Measurements from ENCODE around the gene MT1X.

Gene MT1X

DNA sequence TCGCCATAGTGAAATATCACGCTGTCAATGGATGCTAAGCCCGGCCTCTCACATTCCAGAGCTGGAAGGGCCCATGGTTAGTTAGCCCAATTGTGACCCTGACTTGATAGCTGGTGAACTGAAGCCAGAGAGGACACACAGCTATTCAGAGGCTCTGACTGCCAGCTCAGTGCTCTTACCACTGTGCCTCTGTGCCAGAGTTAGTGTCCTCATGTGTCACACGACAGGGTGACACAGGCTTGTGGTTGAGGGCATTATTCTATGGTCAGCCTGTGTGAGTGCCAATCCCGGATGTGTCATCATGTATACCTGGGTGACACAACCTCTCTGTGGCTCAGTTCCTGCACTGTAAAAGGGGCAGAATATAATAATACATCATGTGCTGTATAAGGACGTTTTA lies 2.5 kb upstream of the MT1X start:
- no peak for DNase-seq

DNA sequence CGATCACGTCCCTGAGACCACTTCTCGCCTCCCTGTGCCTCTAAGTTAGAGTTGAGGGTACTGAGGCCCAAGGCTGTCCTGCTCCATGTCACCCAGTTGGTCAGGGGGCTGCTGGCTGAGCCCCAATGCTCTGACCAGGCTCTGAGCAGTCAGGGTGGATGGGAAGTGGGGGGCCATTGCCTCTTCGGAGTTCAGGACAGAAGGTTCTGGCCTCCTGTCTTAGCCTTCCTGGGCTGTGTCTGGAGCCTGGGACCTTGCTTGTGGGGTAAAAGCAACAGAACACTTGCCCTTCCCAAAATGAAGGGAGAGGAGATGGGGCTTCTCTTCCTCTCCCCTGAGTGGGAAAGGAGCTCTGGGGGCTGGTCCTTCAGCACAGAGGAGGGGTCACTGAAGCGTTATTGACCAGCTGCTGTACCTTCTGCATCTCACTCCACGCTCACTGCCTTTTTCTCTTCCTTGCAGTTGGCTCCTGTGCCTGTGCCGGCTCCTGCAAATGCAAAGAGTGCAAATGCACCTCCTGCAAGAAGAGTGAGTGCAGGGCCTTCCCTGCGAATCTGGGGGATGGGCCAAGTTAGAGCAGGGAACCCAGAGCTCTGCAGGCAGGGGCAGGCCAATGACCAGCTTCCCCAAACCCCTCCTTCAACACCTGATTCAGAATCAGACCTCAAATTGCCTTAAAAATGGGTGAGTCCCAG lies 580 bp downstream of the MT1X start:
- no peak for DNase-seq

DNA sequence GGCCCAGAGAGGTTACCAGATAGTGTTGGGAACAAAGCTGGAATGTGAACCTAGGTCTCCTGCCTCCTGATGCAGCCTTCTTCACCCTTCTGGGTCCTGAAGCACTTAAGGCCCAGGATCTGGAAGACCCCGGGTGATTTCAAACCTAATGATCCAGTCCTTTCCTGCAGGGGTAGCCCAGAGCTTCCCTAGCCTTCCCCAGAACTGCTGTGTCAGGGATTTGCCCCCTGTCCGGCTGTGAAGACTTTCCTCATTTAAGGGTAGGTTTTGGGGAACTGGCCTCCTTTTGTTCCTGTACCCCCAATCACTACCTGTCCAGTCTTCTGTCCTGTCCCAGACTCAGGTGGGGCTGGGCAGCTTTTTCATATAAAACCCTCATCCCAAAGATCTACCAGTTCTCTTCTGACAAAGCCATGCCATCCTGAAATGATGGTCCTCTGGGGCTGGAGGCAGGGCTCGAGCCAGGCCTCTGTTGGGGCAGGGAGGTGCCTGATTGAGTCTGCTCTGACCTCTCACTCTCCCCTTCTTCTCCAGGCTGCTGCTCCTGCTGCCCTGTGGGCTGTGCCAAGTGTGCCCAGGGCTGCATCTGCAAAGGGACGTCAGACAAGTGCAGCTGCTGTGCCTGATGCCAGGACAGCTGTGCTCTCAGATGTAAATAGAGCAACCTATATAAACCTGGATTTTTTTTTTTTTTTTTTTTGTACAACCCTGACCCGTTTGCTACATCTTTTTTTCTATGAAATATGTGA lies 1.3 kb downstream of the MT1X start:
- DNase-seq, result no peak

DNA sequence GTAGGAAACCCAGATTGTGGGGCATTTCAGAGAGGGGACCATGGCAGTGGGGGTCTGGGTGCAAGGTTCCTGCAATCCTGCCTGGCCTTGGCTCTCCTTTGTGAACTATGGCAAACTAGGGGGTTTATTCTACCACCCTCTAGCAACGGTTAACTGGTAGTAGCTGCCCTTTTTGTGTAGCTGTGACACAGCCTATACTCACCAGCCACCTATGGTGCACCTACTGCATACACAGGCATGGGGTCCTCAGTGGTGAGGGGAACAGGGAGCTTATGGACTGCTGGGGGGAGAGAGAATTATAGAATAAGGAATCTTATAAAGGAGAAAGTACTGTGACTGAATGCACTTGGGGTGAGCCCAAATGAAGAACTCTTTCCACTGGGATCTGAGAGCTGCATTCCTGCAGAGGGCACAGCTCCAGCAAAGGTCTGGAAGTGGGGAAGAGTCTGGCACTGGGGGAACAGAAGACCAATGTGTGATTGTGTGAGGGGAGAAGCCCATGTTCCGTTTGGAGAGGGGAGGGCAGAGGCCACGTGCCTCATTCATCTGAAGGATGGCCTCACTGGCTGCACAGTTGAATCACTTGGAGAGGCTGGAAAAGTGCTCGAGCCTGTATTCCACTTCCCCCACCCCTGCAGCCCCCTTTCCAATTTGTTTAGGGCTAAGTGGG lies 2.1 kb downstream of the MT1X start:
- DNase-seq, result no peak

DNA sequence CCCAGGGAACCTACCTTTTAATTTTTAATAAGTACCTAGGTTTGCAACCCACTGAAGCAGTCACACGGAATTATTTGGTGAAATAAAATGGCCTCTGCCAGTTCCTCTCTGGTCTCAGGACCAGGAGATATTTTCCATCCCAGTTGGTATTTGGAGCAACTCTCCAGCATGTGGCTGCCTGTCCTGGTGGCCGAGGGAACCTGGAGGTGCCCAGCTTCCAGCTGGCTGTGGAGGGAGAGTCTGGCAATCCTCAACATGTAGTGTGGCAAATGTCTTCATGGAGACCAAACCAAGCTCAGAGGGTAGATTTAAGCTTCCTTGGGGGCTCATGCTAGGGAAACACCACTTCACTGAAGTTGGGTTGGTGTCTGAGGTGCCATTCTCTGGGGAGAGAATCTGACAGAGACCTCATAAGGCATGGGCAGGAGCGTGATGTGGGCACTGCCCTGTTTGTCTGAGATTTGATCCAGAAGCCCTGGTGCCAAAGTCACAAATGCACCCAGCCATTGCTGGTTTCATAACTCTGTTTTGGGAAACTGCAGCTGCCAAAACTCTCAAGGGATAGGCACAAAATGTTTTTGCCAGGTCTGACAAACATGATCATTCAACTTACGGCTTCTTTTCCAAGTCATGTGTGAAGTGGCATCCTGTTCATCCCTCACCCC lies 2.8 kb downstream of the MT1X start:
- DNase-seq, result no peak

DNA sequence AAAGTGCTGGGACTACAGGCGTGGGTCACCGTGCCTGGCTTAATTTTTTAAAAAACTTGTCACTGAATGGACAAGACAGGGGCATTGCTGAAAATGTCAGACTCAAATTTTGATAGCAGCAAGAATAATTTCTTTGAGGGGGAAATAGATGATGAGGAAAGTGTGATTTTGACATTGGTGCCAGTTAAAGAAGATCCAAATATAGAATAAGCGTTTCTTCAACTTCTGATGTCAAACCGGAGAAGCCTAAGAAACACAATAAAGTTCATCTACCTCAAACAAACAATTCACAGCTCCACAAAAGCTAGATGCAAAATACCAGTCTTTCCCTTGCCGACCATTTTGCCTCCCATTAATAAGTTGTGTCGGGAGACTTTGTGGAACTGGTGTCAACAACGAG lies 4.5 kb downstream of the MT1X start:
- DNase-seq, result no peak

DNA sequence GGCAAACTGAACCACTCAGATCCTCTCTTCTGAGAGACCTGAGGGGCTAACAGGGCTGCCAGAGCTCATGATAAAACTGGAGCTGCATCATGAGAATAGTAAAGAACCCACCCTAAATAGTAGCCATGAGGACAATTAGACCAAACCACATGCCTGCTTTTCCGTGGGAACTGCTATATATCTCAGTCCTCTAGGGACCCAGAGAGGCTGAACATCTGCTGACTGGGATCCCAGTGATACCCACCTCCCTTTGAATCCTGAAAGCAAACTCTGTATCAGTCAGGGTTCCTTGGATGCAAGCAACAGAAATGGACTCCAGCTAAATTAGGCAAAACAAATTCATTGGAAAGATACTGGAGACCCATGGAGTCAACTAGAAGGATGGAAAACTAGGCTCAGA lies 6.5 kb downstream of the MT1X start:
- DNase-seq, result no peak

DNA sequence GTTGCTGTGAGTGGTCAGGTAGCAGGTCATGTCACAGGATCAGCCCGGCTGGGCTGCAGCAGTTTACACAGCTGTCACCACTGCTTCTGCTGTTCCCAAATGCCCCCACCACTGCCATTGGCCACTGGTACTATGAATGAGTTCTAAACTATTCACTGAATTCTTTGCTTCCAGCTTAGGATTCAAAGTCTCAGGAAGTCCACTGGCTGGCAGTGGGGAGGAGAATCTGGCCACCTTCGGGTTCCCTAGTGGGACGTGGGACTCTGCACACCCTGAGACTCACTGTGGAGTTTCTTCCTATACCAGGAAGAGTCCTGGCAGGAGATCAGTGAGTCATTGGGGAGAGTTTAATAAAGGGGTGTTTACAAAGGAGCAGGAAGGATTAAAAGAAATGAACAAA lies 6.9 kb downstream of the MT1X start:
- DNase-seq, result no peak

DNA sequence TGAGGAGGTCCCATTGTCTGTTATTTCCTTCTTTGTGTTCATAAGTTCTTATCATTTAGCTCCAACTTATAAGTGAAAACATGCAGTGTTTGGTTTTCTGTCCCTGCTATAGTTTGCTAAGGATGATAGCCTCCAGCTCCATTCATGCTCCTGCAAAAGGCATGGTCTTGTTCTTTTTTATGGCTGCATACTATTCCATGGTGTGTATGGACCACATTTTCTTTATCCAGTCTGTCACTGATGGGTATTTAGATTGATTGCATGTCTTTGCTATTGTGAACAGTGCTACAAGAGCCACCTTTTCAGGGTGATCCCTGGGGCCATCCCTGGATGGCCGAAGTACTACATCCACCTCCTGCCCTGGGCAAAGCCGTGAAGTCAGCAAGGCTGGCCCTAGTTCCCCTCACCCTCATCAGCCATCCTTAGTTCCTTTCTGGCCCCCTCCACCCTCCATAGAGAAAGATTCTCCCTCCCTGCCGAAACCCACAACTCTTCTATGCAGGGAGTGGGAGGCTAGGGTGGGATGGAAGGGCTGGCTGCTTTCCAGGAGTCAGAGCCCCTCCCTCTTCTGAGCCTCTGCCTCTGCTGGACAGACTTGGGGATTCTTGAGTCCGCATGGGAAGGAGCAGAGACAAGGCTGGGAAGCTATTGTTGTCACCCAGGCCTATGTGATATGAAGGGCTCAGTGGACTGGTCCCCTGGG lies 8.3 kb downstream of the MT1X start:
- no peak for DNase-seq

DNA sequence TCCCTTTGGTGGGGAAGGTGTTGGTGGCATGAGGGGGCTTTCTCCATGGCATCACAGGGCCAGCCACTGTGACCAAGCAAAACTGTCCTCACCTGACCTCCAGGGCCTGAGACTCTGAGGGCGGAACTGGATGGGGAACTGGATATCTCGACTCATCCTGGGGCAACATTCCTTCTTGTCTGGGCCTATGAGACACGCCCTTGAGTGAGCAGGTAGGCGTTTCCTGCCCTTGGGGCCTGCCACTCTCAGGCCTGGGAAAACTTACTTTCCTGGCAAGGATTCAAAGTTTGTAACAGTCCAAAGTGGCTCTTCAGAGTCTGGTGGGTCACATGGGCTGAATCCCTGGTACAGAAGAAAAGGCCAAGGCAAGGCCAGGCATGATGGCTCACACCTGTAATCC lies 9.6 kb downstream of the MT1X start:
- no peak for DNase-seq

DNA sequence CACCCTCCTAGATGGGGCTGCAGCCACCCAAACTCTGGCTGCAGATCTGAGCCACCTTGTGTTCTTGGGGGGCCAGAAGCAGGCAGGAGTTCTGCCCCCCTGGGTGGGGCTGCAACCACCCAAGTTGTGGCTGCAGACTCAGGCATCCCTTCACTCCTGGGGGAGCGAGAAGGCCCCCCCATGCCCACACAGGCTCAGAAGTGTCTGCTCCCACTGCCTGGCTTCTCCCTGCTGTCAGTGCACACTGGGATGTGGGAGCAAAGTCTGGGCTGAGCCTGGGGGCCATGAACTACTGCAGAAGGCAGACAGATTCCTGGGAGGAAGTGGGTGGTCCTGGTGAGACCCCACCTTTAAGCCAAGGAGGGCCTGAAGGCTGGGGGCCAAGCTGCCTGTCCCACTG lies 13.0 kb downstream of the MT1X start:
- no peak for DNase-seq

DNA sequence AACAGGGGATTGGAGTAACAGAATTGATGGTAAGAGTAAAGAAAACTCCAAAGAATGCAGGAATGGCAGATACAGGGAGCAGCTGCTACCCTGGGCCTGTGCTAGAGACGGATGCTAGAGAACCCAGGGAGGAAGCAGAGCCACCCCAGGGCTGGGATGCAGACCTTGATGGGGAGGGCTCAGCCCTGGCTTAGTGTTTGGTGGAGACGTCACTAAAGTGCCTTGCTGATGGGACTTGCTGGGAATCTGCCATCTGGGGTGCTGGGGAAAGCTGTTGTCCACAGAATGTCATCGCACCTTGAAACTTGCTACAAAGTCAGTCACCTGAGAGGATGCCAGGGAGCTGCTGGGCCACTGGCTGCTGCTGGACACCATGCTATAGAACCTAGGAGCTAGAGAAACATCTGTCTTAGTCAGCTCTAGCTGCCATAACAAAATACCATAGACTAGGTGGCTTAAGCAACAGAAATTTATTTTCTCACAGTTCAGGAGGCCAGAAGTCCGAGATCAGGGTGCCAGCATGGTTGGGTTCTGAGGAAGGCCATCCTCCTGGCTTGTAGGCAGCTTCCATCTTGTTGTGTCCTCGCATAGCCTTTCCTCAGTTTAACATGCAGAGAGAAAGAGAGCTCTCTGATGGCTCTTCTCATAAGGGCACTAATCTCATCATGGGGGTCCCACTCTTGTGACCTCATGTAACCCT lies 15.3 kb downstream of the MT1X start:
- no peak for DNase-seq

DNA sequence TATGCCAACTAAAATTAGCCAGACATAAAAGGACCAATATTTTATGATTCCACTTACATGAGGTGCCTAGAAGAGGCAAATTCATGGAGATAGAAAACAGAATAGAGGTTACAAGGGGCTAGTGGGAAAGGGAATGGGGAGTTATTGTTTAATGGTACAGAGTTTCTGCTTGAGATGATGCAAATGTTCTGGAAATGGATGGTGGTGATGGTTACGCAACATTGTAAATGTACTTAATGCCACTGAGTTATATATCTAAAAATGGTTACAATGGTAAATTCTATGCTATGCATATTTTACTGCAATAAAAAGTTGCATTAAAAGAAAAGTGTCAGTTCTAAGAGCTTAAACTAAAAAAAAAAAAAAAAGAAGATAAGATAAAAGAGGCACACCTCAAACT lies 17.9 kb downstream of the MT1X start:
- DNase-seq, result no peak

DNA sequence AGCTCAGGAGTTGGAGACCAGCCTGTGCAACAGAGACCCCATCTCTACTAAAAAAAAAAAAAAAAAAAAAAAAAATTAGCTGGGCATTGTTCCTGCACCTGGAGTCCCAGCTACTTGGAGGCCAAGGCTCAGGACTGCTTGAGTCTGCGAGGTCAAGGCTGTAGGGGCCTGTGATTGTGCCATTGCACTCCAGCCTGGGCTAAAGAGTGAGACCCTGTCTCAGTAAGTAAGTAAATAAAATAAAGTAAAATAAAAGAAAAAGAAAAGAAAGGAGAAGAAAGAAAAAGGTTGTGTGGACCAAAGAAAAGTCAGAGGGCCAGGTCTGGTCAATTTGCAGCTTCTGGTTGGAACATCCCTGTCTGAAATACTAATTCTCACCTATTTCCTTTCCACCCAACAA lies 18.4 kb downstream of the MT1X start:
- DNase-seq, result no peak

DNA sequence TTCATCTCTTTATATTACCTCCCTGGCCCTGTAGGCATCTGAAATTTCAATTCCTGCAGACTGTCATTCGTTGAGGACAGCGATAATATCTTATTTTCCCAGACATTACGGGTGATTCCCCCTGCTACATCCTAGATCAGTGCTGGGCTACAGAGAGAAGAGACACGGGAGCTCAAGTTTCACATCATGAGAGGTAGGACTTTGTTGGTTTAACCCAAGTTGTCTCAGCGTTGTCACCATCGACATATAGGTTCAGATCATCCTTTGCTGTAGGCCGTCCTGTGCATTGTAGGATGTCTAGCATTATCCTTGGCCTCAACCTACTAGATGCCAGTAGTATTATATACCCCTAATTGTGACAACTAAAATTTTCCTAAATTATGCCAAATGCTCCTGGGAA lies 19.3 kb downstream of the MT1X start:
- DNase-seq, result no peak

DNA sequence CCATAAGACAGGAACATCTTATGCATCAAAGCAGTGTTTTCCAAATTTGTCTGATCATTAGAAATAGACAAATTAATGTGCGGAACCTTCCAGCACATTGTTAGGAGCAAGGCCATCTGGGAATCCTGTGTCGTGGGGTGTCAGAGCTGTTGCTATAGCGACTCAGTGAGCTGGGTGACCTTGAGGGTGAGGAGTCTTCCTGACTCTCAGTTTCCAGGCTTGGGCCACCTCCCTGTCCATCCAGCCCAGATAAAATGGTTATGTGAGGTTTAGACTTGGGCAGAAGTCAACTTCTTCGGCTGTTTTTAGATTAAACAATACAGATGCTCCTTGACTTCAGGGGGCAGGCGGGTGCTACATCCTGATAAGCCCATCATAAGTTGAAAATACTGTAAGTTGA lies 20.6 kb downstream of the MT1X start:
- DNase-seq, result no peak

DNA sequence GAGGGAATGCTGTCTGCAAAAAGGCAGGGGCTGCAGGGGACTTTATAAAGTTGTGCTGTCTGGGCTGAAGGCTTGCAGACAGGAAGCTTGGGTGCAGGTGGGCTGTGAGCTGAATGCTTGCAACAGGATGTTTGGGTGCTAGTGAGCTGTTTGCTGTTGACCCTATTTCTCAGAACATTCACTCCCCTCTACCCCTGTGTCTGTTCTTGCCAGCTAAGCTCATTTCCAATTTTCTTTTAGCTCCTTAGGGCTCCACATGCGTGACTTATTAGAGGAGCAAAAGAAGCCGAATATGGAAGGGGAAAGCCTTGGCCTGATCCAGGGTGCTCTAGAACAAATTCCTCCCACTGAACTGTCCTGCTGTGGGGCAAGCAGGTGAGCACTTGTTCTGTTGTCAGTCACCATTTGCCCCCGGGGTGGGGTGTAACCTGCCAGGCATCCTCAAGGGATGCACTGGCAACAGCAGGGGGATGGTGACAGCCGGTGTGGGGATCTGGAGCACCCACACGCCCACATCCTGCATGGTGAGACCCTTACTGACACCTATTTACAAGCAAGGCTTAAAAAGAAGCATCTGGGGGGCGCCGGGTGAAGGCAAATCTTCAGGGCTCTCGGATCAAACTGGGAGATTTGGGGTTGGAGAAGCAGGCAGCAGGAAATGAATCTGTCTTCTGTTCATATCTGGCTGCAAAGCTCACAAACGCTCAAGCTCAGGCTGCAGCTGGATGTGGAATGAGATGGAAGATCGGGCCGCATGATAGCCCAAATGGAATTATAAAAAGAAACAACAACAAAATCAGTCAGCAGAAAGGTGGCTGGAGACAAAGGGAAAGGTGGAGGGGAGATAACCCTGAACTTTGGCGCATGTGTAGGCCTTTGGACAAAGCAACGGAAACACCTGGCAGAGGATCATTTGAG lies 26.5 kb downstream of the MT1X start:
- peak; percentile 12 to 30 for DNase-seq

DNA sequence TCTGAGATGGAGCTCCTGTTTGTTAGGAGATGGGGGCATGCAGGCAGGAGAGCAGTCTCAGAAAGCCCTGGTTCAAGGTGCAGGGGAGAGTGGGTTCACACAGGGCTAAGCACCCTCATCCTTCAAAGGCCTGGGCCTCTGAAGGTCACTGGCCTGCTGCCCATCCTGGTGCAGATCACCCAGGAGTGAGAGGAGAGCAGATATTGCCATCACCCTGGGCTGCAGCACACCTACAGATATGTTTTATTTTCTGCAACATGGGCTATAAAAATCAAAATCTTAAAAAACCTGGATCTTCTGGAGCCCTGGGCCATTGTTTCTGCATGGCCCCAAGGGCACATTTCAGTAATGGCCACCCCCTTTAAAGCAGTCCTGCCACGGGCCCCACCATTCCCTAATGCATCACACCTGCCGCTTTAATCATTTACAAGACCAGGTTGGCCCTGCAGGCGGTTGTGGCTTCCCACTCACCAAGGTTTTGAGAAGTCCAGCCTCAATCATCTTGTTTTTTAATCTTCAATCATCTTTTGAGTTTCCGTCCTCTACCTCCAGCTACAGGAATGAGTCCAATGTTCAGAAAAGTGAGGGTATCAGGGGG lies 27.3 kb downstream of the MT1X start:
- no peak for DNase-seq

DNA sequence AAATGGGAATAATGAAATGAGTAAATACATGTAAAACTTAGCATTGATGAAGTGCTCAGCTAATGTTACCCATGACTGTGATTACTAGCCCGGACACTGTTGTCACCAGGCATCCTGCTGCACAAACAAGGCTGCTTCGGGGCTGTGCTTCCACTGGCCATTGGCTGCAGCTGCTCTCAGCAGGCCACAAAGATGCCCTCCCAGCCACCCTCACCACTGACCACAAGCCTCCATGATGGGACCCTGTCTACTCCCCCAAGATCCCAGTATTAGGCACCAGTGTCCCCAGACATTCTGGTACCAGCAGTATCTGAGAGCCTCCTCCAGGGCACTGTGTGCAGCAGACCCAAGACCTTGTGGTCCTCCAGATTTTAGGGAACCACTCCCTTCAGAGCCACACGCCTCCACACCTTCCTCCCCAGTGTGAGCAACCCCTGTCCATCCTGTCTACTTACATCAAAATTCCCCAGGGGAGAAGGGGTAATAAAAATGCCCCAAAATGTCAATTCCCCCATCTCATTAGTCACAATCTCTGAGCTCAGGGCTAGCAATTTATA lies 28.0 kb downstream of the MT1X start:
- no peak for DNase-seq

DNA sequence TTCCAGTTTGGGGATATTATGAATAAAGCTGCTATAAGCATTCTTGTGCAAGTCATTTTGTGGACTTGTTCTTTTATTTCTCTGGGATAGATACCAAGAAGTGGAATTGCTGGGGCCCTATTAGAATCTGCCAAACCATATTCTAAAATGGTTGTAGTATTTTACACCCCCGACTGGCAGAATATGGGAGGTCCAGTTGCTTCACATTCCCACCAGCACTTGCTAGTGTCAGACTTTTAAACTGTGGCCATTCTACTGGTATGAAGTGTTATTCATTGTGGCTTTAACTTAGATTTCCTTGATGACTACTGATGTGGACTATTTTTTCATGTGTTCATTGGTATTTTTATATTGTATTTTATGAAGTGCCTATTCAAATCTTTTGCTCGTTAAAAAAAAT lies 29.6 kb downstream of the MT1X start:
- no peak for DNase-seq

DNA sequence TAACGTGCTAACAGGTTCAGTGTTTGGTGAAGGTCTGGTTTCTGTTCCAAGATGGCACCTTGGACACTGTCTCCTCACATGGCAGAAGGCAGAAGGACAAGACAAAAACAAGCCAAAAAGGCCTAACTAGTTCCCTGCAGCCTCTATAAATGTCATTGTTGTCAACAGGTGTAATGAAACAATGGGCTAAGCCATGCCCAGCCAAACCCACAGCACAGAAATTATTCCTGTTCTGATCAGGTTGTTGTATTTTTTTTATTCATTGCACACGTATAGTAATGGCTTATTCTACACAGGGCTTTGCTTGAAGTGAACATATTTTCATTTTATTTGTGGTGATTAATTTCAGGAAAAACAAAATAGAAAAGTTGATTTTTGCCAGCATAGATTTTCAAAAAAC lies 31.5 kb downstream of the MT1X start:
- no peak for DNase-seq
